Loucy (cell line): ENCODE data around the gene PRXL2B.

Source experiments
- CTCF ChIP-seq: fragments of 200-600 bp; sonication (generic); conservative IDR thresholded peaks from 2 replicates; pipeline ENCODE4 v1.5.1; 2014; ENCODE audit warnings: mild to moderate bottlenecking, antibody characterized with exemption, low read length
- EZH2phosphoT487 ChIP-seq: fragments of 200-600 bp; IDR thresholded peaks from 2 replicates; pipeline ENCODE4 v1.6.1; 2018; ENCODE audit warnings: antibody characterized with exemption, mild to moderate bottlenecking, moderate library complexity, borderline replicate concordance

GRCh38 chr1:2561898-2562895, 24.4 kb upstream of the PRXL2B start:
- TF ChIP-seq CTCF (peak; percentile 62), EZH2phosphoT487 (no peak)
